ENCODE data around the gene FAM151A. TPM values are rescaled to one million over a fixed set of nuclear protein-coding genes. Genes with fewer than 3 reads are reported as not detected.

The FAM151A gene
- polyA plus RNA-seq, 3 donors, result not detected

- no peak overlapping the region for H3K4me2 ChIP-seq (replicated peaks; ENCODE audit: extremely low read depth, low read length, poor library complexity, severe bottlenecking)
- H4K20me1 ChIP-seq (ENCODE audit: insufficient read depth, low read length), result no peaks in the 10 kb centered on the region
- WGBS (ENCODE audit: insufficient coverage), result 89% methylated on average over 8 of the region's 8 CpGs
- H3K9ac ChIP-seq (ENCODE audit: insufficient read depth, low read length, poor library complexity, severe bottlenecking), result no peak overlapping the region
- H3K27me3 Mint-ChIP-seq (ENCODE audit: low read depth in 3 of 3), result peaks cover 2 to 4% (median 3%) of the 10 kb centered on the region in 3 donors
- no peak for DNase-seq
- TF ChIP-seq, protein P1, sequence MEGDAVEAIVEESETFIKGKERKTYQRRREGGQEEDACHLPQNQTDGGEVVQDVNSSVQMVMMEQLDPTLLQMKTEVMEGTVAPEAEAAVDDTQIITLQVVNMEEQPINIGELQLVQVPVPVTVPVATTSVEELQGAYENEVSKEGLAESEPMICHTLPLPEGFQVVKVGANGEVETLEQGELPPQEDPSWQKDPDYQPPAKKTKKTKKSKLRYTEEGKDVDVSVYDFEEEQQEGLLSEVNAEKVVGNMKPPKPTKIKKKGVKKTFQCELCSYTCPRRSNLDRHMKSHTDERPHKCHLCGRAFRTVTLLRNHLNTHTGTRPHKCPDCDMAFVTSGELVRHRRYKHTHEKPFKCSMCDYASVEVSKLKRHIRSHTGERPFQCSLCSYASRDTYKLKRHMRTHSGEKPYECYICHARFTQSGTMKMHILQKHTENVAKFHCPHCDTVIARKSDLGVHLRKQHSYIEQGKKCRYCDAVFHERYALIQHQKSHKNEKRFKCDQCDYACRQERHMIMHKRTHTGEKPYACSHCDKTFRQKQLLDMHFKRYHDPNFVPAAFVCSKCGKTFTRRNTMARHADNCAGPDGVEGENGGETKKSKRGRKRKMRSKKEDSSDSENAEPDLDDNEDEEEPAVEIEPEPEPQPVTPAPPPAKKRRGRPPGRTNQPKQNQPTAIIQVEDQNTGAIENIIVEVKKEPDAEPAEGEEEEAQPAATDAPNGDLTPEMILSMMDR (IDR thresholded peaks at IDR 0.05), result no peak
- intact Hi-C loops (cut with micrococcal nuclease), result no loop called here
- H2AFZ ChIP-seq (ENCODE audit: insufficient read depth, low read depth, low read length, poor library complexity, severe bottlenecking), result no peak overlapping the region
- H3K36me3 ChIP-seq (replicated peaks in 1 of 2; ENCODE audit: control insufficient read depth in 1 of 2, insufficient read depth in 2 of 2, low read length in 2 of 2), result no peaks in the 10 kb centered on the region
- no peak overlapping the region for H3K4me3 Mint-ChIP-seq
- peaks cover 2% of the 10 kb centered on the region for H3K4me1 Mint-ChIP-seq
- H3K36me3 Mint-ChIP-seq, result no peaks in the 10 kb centered on the region
- no peaks in the 10 kb centered on the region for H3K9me3 ChIP-seq (replicated peaks in 1 of 2; ENCODE audit: control insufficient read depth in 1 of 2, insufficient read depth in 1 of 2, low read length in 2 of 2)
- no peaks in the 10 kb centered on the region for H3K79me2 ChIP-seq (ENCODE audit: insufficient read depth, low read length)
- H3K27ac ChIP-seq (ENCODE audit: low read depth in 1 of 2, low read length in 2 of 2), result no peak overlapping the region
- H3K27me3 ChIP-seq (ENCODE audit: control insufficient read depth in 2 of 2, insufficient read depth in 2 of 2, low read length in 2 of 2), result no peaks in the 10 kb centered on the region
- no peak overlapping the region for H3K4me3 ChIP-seq (replicated peaks in 1 of 3; ENCODE audit: low read depth in 2 of 3, low read length in 3 of 3)
- peak overlapping the region in 2 of 7 donors; percentile 3 to 60 for H3K27ac Mint-ChIP-seq
- H3K9me3 Mint-ChIP-seq, result peaks cover 0 to 3% (median 0%) of the 10 kb centered on the region in 7 donors
- H3K4me1 ChIP-seq (ENCODE audit: control insufficient read depth in 1 of 2, insufficient read depth in 2 of 2, low read length in 2 of 2), result no peaks in the 10 kb centered on the region
These were observed 3.6 kb downstream of the FAM151A start for GRCh38 chr1:54619749-54620148.

DNA sequence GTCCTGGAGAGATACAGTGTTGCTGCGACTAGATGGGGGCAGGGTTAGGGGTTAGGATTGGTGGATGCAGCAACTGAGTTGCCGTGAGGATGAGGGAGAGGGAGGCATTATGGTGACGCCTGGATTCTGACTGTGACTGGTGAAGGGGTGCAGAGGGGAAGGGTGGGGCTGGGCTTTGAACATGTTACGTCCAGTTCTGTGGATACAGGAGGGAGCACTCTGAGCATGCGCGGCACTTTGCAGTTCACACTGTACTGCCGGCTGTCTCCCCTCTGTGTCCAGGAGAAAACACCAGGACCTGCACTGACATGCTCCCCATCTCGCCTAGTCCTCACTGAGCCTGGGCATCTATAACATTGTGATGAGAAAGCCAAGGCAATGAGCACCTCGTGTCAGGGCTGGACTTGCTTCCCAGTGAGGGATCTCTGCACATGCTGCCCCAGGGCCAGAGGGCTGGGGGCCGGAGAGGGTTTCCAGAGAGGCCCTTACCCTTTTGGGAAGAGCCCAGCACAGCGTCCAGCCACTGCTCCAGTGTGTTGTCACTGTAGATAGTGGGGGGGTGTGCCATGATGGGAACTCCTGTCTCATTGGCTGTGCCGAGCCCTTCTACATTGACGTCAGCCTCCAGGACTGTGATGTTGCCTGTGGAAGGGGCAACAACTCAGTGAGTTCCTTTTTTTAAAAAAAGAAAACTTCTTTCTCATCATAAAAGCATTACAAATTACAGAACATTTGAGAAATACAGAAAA, 7.6 kb downstream of the FAM151A start:
- TF ChIP-seq, protein P1 (IDR thresholded peaks at IDR 0.05), result no peak
- no peaks in the 10 kb centered on the region for H3K79me2 ChIP-seq (ENCODE audit: insufficient read depth, low read length)
- WGBS (ENCODE audit: insufficient coverage), result 83% methylated on average over 11 of the region's 13 CpGs
- Mint-ChIP-seq H3K4me1 (peaks cover 2% of the 10 kb centered on the region), H3K36me3 (no peaks in the 10 kb centered on the region), H3K27me3 (ENCODE audit: low read depth in 3 of 3) (peaks cover 0 to 2% (median 1%) of the 10 kb centered on the region in 3 donors), H3K9me3 (peaks cover 0 to 2% (median 0%) of the 10 kb centered on the region in 7 donors), H3K27ac (peak overlapping the region in 2 of 7 donors; percentile 29 to 48), H3K4me3 (no peak overlapping the region)
- no peaks in the 10 kb centered on the region for H3K4me1 ChIP-seq (ENCODE audit: control insufficient read depth in 1 of 2, insufficient read depth in 2 of 2, low read length in 2 of 2)
- H3K27ac ChIP-seq (ENCODE audit: low read depth in 1 of 2, low read length in 2 of 2), result no peak overlapping the region
- no peak overlapping the region for H3K9ac ChIP-seq (ENCODE audit: insufficient read depth, low read length, poor library complexity, severe bottlenecking)
- DNase-seq, result peak in 2 of 3 donors; percentile 2 to 48
- H4K20me1 ChIP-seq (ENCODE audit: insufficient read depth, low read length), result no peaks in the 10 kb centered on the region
- no peaks in the 10 kb centered on the region for H3K36me3 ChIP-seq (replicated peaks in 1 of 2; ENCODE audit: control insufficient read depth in 1 of 2, insufficient read depth in 2 of 2, low read length in 2 of 2)
- H3K4me2 ChIP-seq (replicated peaks; ENCODE audit: extremely low read depth, low read length, poor library complexity, severe bottlenecking), result no peak overlapping the region
- no peaks in the 10 kb centered on the region for H3K27me3 ChIP-seq (ENCODE audit: control insufficient read depth in 2 of 2, insufficient read depth in 2 of 2, low read length in 2 of 2)
- no peaks in the 10 kb centered on the region for H3K9me3 ChIP-seq (replicated peaks in 1 of 2; ENCODE audit: control insufficient read depth in 1 of 2, insufficient read depth in 1 of 2, low read length in 2 of 2)
- intact Hi-C loops (cut with micrococcal nuclease), result no loop called here
- no peak overlapping the region for H3K4me3 ChIP-seq (replicated peaks in 1 of 3; ENCODE audit: low read depth in 2 of 3, low read length in 3 of 3)
- no peak overlapping the region for H2AFZ ChIP-seq (ENCODE audit: insufficient read depth, low read depth, low read length, poor library complexity, severe bottlenecking)
